Smooth muscle cell (in vitro differentiated cells): ENCODE measurements around the gene SRPX2. TPM values are rescaled to one million over a fixed set of nuclear protein-coding genes. Genes with fewer than 3 reads are reported as not detected.

ENCODE experiments used
- DNase-seq: peaks from one replicate; lab custom pipeline; 2025; ENCODE audit not compliant: unreplicated experiment; lab: John Stamatoyannopoulos, UW
- H2AFZ ChIP-seq: fragments of 200-600 bp; sonication (generic); 2 replicates; pipeline ENCODE4 v1.6.0; 2016; ENCODE audit warnings: antibody characterized with exemption, low read depth, mild to moderate bottlenecking
- H3F3A ChIP-seq: fragments of 200-600 bp; sonication (generic); 2 replicates; pipeline ENCODE4 v1.6.0; 2017; ENCODE audit warnings: antibody characterized with exemption, low read depth
- H3K27ac ChIP-seq: fragments of 200-600 bp; sonication (generic); 2 replicates; pipeline ENCODE4 v1.5.1; 2016; ENCODE audit warnings: low read depth, mild to moderate bottlenecking
- H3K27me3 ChIP-seq: fragments of 200-600 bp; sonication (generic); 2 replicates; pipeline ENCODE4 v1.6.1; 2016; ENCODE audit warnings: low read depth, mild to moderate bottlenecking
- H3K36me3 ChIP-seq: fragments of 200-600 bp; sonication (generic); 2 replicates; pipeline ENCODE4 v1.5.1; 2016; ENCODE audit warnings: low read depth
- H3K4me1 ChIP-seq: fragments of 200-600 bp; sonication (generic); 2 replicates; pipeline ENCODE4 v1.5.1; 2016; ENCODE audit warnings: low read depth
- H3K4me2 ChIP-seq: fragments of 200-600 bp; sonication (generic); 2 replicates; pipeline ENCODE4 v1.6.0; 2016; ENCODE audit warnings: mild to moderate bottlenecking
- H3K4me3 ChIP-seq: fragments of 200-600 bp; sonication (generic); 2 replicates; pipeline ENCODE4 v1.5.1; 2016; ENCODE audit warnings: mild to moderate bottlenecking
- H3K79me2 ChIP-seq: fragments of 200-600 bp; sonication (generic); 2 replicates; pipeline ENCODE4 v1.6.0; 2016; ENCODE audit warnings: low read depth, mild to moderate bottlenecking
- H3K9ac ChIP-seq: fragments of 200-600 bp; sonication (generic); 2 replicates; pipeline ENCODE4 v1.6.0; 2016; ENCODE audit warnings: low read depth
- H3K9me3 ChIP-seq: fragments of 200-600 bp; sonication (generic); replicated peaks from 2 replicates; pipeline ENCODE4 v1.5.1; 2016; ENCODE audit warnings: low read depth
- H4K20me1 ChIP-seq: fragments of 200-600 bp; sonication (generic); 2 replicates; pipeline ENCODE4 v1.6.0; 2016; ENCODE audit warnings: low read depth
- CTCF ChIP-seq: fragments of 200-600 bp; sonication (generic); IDR thresholded peaks from 2 replicates; pipeline ENCODE4 v1.5.1; 2017; ENCODE audit warnings: borderline replicate concordance, mild to moderate bottlenecking, antibody characterized with exemption; ENCODE audit not compliant: insufficient read depth, poor library complexity, severe bottlenecking
- WGBS: methylation state at CpG from one replicate; pipeline ENCODE4 v1.1.7; 2016; ENCODE audit warnings: low lambda C conversion rate; 5-methylcytosine and 5-hydroxymethylcytosine counted together
- polyA plus RNA-seq: library from polyadenylated mRNA; unstranded; fragments of >200 nt; fragmentation: Nextera tagmentation; extraction: Ambion mirVana; gene quantifications from 2 replicates; pipeline ENCODE4 v1.2.1, GENCODE V29; 2016
- total RNA-seq: library from RNA; depleted of rRNA; stranded (reverse); fragments of >200 nt; gene quantifications from 2 replicates; pipeline ENCODE4 v1.2.3, GENCODE V29; 2014

SRPX2 gene
- total and polyA plus RNA-seq, 2 experiments from 2014 or later = 118 to 215 TPM

GRCh38 chrX:100643212-100643611 is 787 bp upstream of the SRPX2 start:
- Histone ChIP-seq H3K79me2 (peaks cover 16% of the 10 kb centered on the region), H3F3A (no peaks in the 10 kb centered on the region), H3K4me1 (no peaks in the 10 kb centered on the region), H4K20me1 (no peaks in the 10 kb centered on the region), H3K9ac (peak overlapping the region; percentile 71), H3K4me2 (peak overlapping the region; percentile 38), H3K27ac (peak overlapping the region; percentile 94), H3K9me3 (no peaks in the 10 kb centered on the region), H3K36me3 (no peaks in the 10 kb centered on the region), H3K4me3 (no peak overlapping the region), H3K27me3 (no peaks in the 10 kb centered on the region), H2AFZ (no peak overlapping the region)
- no peak for DNase-seq
- no peak for TF ChIP-seq CTCF
- 82% methylated on average over 11 of the region's 11 CpGs for WGBS

- peaks cover 10% of the 10 kb centered on the region for H3K4me1 ChIP-seq
- no peaks in the 10 kb centered on the region for H4K20me1 ChIP-seq
- no peak for DNase-seq
- H3K9ac ChIP-seq = peak overlapping the region; percentile 85
- no peaks in the 10 kb centered on the region for H3K9me3 ChIP-seq
- 52% methylated on average over 4 of the region's 4 CpGs for WGBS
- peak overlapping the region; percentile 51 for H3K4me3 ChIP-seq
- H3K27me3 ChIP-seq = no peaks in the 10 kb centered on the region
- H3K27ac ChIP-seq = peak overlapping the region; percentile 94
- no peaks in the 10 kb centered on the region for H3F3A ChIP-seq
- TF ChIP-seq CTCF = no peak
- no peaks in the 10 kb centered on the region for H3K36me3 ChIP-seq
- H3K4me2 ChIP-seq = peak overlapping the region; percentile 80
- no peak overlapping the region for H2AFZ ChIP-seq
- H3K79me2 ChIP-seq = peaks cover 16% of the 10 kb centered on the region
These were observed 1.1 kb downstream of the SRPX2 start for GRCh38 chrX:100645106-100645505.

GRCh38 chrX:100647095-100647494 is 3.1 kb downstream of the SRPX2 start:
- DNase-seq = peak; percentile 4

More at GRCh38 chrX:100647095-100647494, 3.1 kb downstream of the SRPX2 start:
- no peaks in the 10 kb centered on the region for H3F3A ChIP-seq
- H3K36me3 ChIP-seq = no peaks in the 10 kb centered on the region
- peak overlapping the region; percentile 80 for H3K4me2 ChIP-seq
- H3K9me3 ChIP-seq = no peaks in the 10 kb centered on the region
- peaks cover 16% of the 10 kb centered on the region for H3K79me2 ChIP-seq
- no peaks in the 10 kb centered on the region for H4K20me1 ChIP-seq
- H3K4me3 ChIP-seq = no peak overlapping the region
- H3K27me3 ChIP-seq = no peaks in the 10 kb centered on the region
- no peak for TF ChIP-seq CTCF
- peak overlapping the region; percentile 94 for H3K27ac ChIP-seq
- WGBS = 9% methylated on average over 1 of the region's 1 CpG
- peak overlapping the region; percentile 82 for H3K9ac ChIP-seq
- peaks cover 11% of the 10 kb centered on the region for H3K4me1 ChIP-seq
- no peak overlapping the region for H2AFZ ChIP-seq
